Neural progenitor cell (in vitro differentiated cells): ENCODE results near the gene IHH. TPM values are rescaled to one million over a fixed set of nuclear protein-coding genes. Genes with fewer than 3 reads are reported as not detected.

Experiments
- DNase-seq: peaks from one replicate; pipeline ENCODE4 v3.0.0-alpha.2; 2016; ENCODE audit warnings: low spot score
- H2AFZ ChIP-seq: fragments of 200-600 bp; sonication (generic); replicated peaks from 2 replicates; pipeline ENCODE4 v1.6.1; 2016; ENCODE audit warnings: antibody characterized with exemption
- H3F3A ChIP-seq: fragments of 200-600 bp; sonication (generic); 2 replicates; pipeline ENCODE4 v1.6.1; 2016; ENCODE audit warnings: antibody characterized with exemption, low read depth
- H3K27ac ChIP-seq: fragments of 200-600 bp; sonication (generic); 2 replicates; pipeline ENCODE4 v1.5.1; 2016; ENCODE audit warnings: mild to moderate bottlenecking
- H3K27me3 ChIP-seq: fragments of 200-600 bp; sonication (generic); 2 replicates; pipeline ENCODE4 v1.6.1; 2016; ENCODE audit warnings: mild to moderate bottlenecking, moderate library complexity
- H3K36me3 ChIP-seq: fragments of 200-600 bp; sonication (generic); 2 replicates; pipeline ENCODE4 v1.5.1; 2016
- H3K4me1 ChIP-seq: fragments of 200-600 bp; sonication (generic); 2 replicates; pipeline ENCODE4 v1.6.1; 2016; ENCODE audit warnings: mixed run types
- H3K4me2 ChIP-seq: fragments of 200-600 bp; sonication (generic); 2 replicates; pipeline ENCODE4 v1.6.1; 2016
- H3K4me3 ChIP-seq: fragments of 200-600 bp; sonication (generic); 2 replicates; pipeline ENCODE4 v1.5.1; 2016
- H3K79me2 ChIP-seq: fragments of 200-600 bp; sonication (generic); 2 replicates; pipeline ENCODE4 v1.6.1; 2016; ENCODE audit warnings: low read depth
- H3K9ac ChIP-seq: fragments of 200-600 bp; sonication (generic); 2 replicates; pipeline ENCODE4 v1.6.1; 2016
- H3K9me3 ChIP-seq: fragments of 200-600 bp; sonication (generic); 2 replicates; pipeline ENCODE4 v1.5.1; 2016; ENCODE audit warnings: low read depth
- H4K20me1 ChIP-seq: fragments of 200-600 bp; sonication (generic); 2 replicates; pipeline ENCODE4 v1.6.1; 2016; ENCODE audit warnings: low read depth
- H3K27ac Mint-ChIP-seq: 3 replicates; pipeline ENCODE4 v1.8.0; 2021; ENCODE audit warnings: mixed read lengths
- H3K27me3 Mint-ChIP-seq: 2 replicates; pipeline ENCODE4 v1.8.0; 2022; ENCODE audit warnings: low read depth, mild to moderate bottlenecking, inconsistent platforms, moderate library complexity, mixed read lengths; ENCODE audit not compliant: insufficient read depth
- H3K36me3 Mint-ChIP-seq: 3 replicates; pipeline ENCODE4 v1.8.0; 2021; ENCODE audit warnings: mixed read lengths
- H3K4me1 Mint-ChIP-seq: 3 replicates; pipeline ENCODE4 v1.8.0; 2021; ENCODE audit warnings: mixed read lengths
- H3K4me3 Mint-ChIP-seq: 3 replicates; pipeline ENCODE4 v1.8.0; 2021; ENCODE audit warnings: mild to moderate bottlenecking, moderate library complexity, mixed read lengths
- H3K9me3 Mint-ChIP-seq: 3 replicates; pipeline ENCODE4 v1.8.0; 2020; ENCODE audit warnings: mixed read lengths
- CTCF ChIP-seq: fragments of 200-600 bp; sonication (generic); IDR thresholded peaks from 2 replicates; pipeline ENCODE4 v1.5.1; 2017; ENCODE audit warnings: antibody characterized with exemption, mild to moderate bottlenecking
- EZH2 ChIP-seq: fragments of 200-600 bp; sonication (generic); IDR thresholded peaks from 2 replicates; pipeline ENCODE4 v1.6.1; 2017; ENCODE audit warnings: antibody characterized with exemption, mild to moderate bottlenecking, moderate library complexity
- EZH2phosphoT487 ChIP-seq: fragments of 200-600 bp; sonication (generic); IDR thresholded peaks from 2 replicates; pipeline ENCODE4 v1.6.1; 2017; ENCODE audit warnings: antibody characterized with exemption
- microRNA counts: library from miRNA; unstranded; fragments of <30 nt; microRNA quantifications from one replicate; lab custom pipeline; 2016
- microRNA-seq: library from miRNA; unstranded; fragments of <30 nt; microRNA quantifications from one replicate; pipeline ENCODE4, GENCODE V29; 2016
- small RNA-seq: library from RNA; depleted of rRNA; stranded (forward); fragments of <200 nt; gene quantifications from one replicate; pipeline ENCODE3, GENCODE V24; 2015
- total RNA-seq: library from RNA; depleted of rRNA; stranded (reverse); fragments of >200 nt; gene quantifications from 2 replicates; pipeline ENCODE4 v1.2.3, GENCODE V29; 2015; ENCODE audit warnings: low replicate concordance

Gene IHH
- total RNA-seq, 1 donor from 2014 or later, result not detected

GRCh38 chr2:219010162-219010756, 50.5 kb downstream of the IHH start:
- Mint-ChIP-seq H3K4me3 (no peak overlapping the region), H3K27ac (no peak overlapping the region), H3K27me3 (peaks cover 40% of the 10 kb centered on the region), H3K9me3 (no peaks in the 10 kb centered on the region), H3K36me3 (no peaks in the 10 kb centered on the region), H3K4me1 (no peaks in the 10 kb centered on the region)
- H2AFZ ChIP-seq, result no peak overlapping the region
- no peaks in the 10 kb centered on the region for H3F3A ChIP-seq
- no peak overlapping the region for H3K4me3 ChIP-seq
- peaks cover 87% of the 10 kb centered on the region for H3K27me3 ChIP-seq
- H3K27ac ChIP-seq, result no peak overlapping the region
- peak; percentile 52 for DNase-seq
- H3K36me3 ChIP-seq, result no peaks in the 10 kb centered on the region
- H3K9ac ChIP-seq, result no peak overlapping the region
- no peaks in the 10 kb centered on the region for H3K4me1 ChIP-seq
- H3K9me3 ChIP-seq, result no peaks in the 10 kb centered on the region
- H3K4me2 ChIP-seq, result no peak overlapping the region
- H3K79me2 ChIP-seq, result no peaks in the 10 kb centered on the region
- no peaks in the 10 kb centered on the region for H4K20me1 ChIP-seq
- TF ChIP-seq EZH2phosphoT487 (no peak), CTCF (peak; percentile 52)

GRCh38 chr2:219009294-219009693, 51.4 kb downstream of the IHH start:
- DNase-seq, result no peak
- H3K4me2 ChIP-seq, result no peak overlapping the region
- H3K4me1 Mint-ChIP-seq, result no peaks in the 10 kb centered on the region
- no peak overlapping the region for H3K27ac ChIP-seq
- H3K9me3 ChIP-seq, result no peaks in the 10 kb centered on the region
- no peaks in the 10 kb centered on the region for H3K79me2 ChIP-seq
- H2AFZ ChIP-seq, result no peak overlapping the region
- no peak for TF ChIP-seq CTCF
- TF ChIP-seq EZH2, result no peak
- TF ChIP-seq EZH2phosphoT487, result no peak
- H3K27me3 ChIP-seq, result peaks cover 87% of the 10 kb centered on the region
- H3F3A ChIP-seq, result no peaks in the 10 kb centered on the region
- peaks cover 41% of the 10 kb centered on the region for H3K27me3 Mint-ChIP-seq
- H3K9ac ChIP-seq, result no peak overlapping the region
- no peaks in the 10 kb centered on the region for H4K20me1 ChIP-seq
- no peaks in the 10 kb centered on the region for H3K36me3 ChIP-seq
- no peak overlapping the region for H3K27ac Mint-ChIP-seq
- H3K4me1 ChIP-seq, result no peaks in the 10 kb centered on the region
- no peak overlapping the region for H3K4me3 ChIP-seq
- H3K4me3 Mint-ChIP-seq, result no peak overlapping the region
- H3K9me3 Mint-ChIP-seq, result no peaks in the 10 kb centered on the region
- no peaks in the 10 kb centered on the region for H3K36me3 Mint-ChIP-seq

MicroRNA genes within 50 kb of the gene (microRNA counts, 767-probe panel; counts per million panel counts)
- microRNA hsa-miR-3131 (lab: Ali Mortazavi, UCI), result 460 counts per million, percentile 90 among the panel's probes with 10 or more counts

Small RNA genes within 50 kb of the gene (microRNA-seq; reads per million reads assigned to microRNA genes)
- gene MIR3131, result not detected

Small RNA genes within 50 kb of the gene (small RNA-seq; reads per million reads assigned to genes)
- gene MIR3131 (not detected), gene RN7SL764P (not detected)

Other genes starting within 250 kb of the IHH start
- gene PRKAG3, start 229.1 kb downstream of the IHH start, total RNA-seq, result not detected in 2 replicates
- not detected in 2 replicates for gene WNT6, start 201.1 kb downstream of the IHH start, total RNA-seq
- not detected in 2 replicates for gene WNT10A, start 180.1 kb downstream of the IHH start, total RNA-seq
- gene CDK5R2, start 101.3 kb downstream of the IHH start, total RNA-seq, result 0.09 TPM in 1 of 2 replicates, not detected in the other
- gene FEV, start 75.7 kb downstream of the IHH start, total RNA-seq, result not detected in 2 replicates
- not detected in 2 replicates for gene CRYBA2, start 67.5 kb downstream of the IHH start, total RNA-seq
- 0.22 and 0.80 TPM in 2 replicates for gene CFAP65, start 19.4 kb downstream of the IHH start, total RNA-seq
- 23.9 and 25.5 TPM in 2 replicates for gene NHEJ1, start 99.9 kb upstream of the IHH start, total RNA-seq
- 0.06 and 1.4 TPM in 2 replicates for gene SLC23A3, start 109.1 kb upstream of the IHH start, total RNA-seq
- gene CNPPD1, start 116.0 kb upstream of the IHH start, total RNA-seq, result 15.8 and 21.8 TPM in 2 replicates
- gene RETREG2, start 117.4 kb upstream of the IHH start, total RNA-seq, result 32.9 and 53.5 TPM in 2 replicates
- gene ZFAND2B, start 145.9 kb upstream of the IHH start, total RNA-seq, result 13.6 and 23.8 TPM in 2 replicates
- gene ABCB6, start 158.0 kb upstream of the IHH start, total RNA-seq, result 14.0 and 14.3 TPM in 2 replicates
- 32.7 and 40.3 TPM in 2 replicates for gene ATG9A, start 168.7 kb upstream of the IHH start, total RNA-seq
- 65.9 and 76.3 TPM in 2 replicates for gene ANKZF1, start 168.9 kb upstream of the IHH start, total RNA-seq
- 7.2 and 14.7 TPM in 2 replicates for gene GLB1L, start 184.5 kb upstream of the IHH start, total RNA-seq
- 19.9 and 26.8 TPM in 2 replicates for gene STK16, start 184.6 kb upstream of the IHH start, total RNA-seq
- not detected in 2 replicates for gene TUBA4B, start 192.3 kb upstream of the IHH start, total RNA-seq
- gene TUBA4A, start 193.0 kb upstream of the IHH start, total RNA-seq, result 0.56 TPM in 1 of 2 replicates, not detected in the other
- 35.0 and 37.0 TPM in 2 replicates for gene DNAJB2, start 218.4 kb upstream of the IHH start, total RNA-seq
- gene PTPRN, start 248.5 kb upstream of the IHH start, total RNA-seq, result 0.60 and 4.2 TPM in 2 replicates